NCI-H524 (cell line): ENCODE measurements around the gene LRRC7.

Source experiments
- DNase-seq, 2 experiments: peaks; one replicate each; lab custom pipeline; 2025; lab: John Stamatoyannopoulos, UW

LRRC7 gene

DNA sequence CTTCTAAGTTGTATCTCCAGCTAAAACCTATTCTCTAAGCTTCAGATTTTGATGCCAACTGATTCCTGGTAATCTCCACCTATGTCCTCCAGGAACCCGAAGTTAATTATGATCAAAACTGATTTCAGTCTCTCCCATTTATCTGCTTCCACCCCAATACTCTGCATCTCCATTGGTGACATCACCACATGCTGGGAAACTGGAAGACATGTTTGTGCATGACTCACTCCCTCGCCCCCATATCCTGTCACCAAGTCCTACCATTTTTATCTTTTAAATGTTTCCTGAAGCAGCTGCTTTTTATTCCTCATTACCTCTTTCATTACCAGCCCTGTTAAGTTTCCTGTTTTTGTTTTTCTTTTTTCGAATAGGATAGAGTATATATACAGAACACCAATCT is 409.2 kb downstream of the LRRC7 start:
- DNase-seq, result no peak

DNA sequence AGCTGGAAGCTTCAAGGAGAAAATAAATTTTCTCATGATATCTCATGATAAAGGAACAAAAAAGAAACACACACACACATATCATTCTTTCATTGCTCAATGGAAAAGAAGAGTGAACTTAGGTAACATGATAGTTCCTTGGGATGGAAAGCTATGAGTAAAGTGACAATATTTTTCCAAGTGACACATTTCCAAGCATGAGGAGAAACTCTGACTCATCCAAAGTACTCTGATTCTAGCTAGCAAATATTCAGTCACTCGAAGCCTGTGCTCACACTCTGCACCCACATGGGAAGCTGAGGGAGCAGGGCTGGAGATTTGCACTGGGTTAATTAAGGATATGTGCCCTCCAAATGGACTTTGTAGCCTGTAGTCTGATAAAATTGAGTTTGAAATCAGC is 415.3 kb downstream of the LRRC7 start:
- no peak for DNase-seq

DNA sequence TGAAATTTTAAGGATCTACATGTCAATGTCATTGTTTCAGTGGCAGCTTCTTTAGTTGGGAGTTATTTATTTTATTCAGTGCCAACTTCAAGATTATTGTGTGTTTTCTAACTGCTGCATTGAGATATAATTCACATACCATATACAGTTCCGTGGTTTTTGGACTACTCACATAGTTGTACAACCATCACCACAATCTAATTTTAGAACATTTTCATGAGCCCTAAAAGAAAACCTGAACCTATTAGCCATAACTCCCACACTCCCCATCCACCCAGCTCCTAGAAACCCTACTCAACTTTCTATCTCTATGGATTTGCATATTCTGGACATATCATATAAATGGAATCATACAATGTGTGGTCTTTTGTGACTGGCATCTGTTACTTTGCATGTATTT is 417.7 kb downstream of the LRRC7 start:
- no peak for DNase-seq

DNA sequence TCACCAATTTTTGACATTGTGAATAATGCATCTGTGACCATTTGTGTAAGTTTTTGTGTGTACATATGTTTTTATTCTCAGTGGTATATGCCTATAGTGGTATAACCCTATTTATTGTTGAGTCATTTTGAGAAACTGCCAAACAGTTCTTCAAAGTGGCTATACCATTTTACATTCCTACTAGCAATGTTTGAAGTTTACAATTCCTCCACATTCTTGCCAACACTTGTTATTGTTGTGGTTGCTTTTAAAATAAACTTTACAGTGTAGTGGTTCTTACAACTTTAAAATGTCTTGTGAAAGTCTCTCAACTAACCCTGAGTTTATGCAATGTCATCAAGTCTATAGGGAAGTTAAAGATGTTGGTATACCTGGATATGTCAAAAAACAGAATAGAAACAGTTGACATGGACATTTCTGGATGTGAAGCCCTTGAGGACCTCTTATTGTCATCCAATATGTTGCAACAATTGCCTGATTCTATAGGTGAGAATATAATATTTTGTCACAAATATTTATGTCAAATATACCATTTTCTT is 418.2 kb downstream of the LRRC7 start:
- no peak for DNase-seq

DNA sequence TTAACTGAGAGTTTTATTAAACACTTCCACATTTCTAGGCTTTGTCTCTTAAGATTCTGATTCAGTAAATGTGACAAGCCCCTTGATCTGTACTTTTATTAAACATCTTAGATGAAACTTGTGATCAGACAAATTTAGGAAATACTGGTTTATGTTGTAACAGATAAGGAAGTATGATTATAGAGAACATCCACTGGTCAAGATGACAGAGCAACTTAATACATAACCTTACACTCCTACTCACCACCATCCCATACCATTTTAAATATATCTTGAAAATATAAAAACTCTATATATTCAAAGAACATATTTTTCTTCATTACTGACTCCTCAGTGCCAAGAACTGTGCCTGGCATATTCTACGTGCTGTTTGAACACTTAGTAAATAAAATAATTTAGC is 420.2 kb downstream of the LRRC7 start:
- DNase-seq, result no peak

DNA sequence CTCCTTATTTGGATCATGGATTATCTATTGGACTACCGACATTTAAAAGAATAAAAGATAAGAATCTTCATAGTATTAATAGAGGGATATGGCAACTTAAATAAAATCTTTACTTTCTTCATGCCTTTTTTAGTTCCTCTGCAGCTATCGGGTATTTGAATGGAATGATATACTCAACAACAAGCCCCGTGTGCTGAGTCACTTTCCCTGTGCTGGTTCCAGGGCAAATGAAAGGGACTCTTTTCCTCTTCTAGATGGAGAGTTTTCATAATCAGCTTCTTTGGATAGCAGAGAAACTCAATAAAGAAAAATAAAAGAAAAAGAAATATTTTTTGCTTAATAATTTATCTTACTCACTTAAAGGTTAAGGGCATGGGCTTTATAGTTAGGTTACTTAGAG is 423.9 kb downstream of the LRRC7 start:
- no peak for DNase-seq

DNA sequence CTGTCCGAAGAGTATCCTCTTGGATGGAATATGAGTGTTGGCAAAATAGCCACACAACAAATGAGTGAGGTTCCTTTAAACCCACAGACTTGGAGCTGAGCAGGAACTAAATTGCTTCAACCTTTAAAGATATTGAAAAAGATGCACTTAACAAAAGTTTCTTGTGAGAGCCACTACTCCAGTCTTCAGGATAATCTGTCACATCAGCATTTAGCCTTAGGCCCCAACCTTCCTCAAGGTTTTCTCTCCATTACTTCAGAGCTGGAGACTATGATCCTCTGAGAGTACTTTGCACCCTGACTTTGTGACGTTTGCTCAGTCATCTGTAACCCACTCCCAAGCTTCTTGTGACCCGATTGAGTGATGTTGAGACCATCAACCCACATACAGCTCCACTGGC is 424.9 kb downstream of the LRRC7 start:
- no peak for DNase-seq

DNA sequence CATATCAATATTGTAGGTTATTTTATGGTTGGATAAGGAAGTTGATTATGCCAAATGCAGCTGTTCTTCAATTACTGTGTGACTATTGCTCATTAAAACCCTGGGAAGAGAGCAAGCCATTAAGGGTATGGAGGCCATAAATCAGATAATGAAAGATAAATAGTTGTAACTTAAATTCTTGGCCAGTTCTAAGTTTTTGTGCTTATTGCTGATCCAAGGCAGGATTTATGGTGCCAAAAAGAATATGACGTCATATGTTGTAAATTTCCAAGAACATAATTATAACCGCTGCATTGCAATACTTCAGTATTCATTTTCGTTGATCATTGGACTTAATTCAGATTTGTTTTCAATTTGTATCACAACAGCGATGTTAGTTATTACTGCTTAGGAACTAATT is 426.1 kb downstream of the LRRC7 start:
- DNase-seq, result no peak

DNA sequence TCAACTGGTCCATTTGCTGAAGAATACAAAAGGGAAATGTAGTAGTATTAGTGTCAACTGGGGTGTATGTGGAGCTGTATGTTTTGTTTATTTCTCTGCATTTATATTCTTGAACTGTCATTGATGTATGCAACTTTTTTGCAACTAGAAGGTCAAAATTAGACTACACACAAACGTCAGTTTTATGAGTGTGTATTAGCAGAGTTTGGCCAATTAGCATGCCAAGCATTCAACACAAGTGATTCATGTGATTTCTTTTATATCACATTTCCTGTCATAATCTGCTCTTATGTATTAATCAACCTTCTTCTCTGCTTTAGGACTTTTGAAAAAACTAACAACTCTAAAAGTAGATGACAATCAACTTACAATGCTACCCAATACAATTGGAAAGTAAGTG is 426.5 kb downstream of the LRRC7 start:
- DNase-seq, result no peak

DNA sequence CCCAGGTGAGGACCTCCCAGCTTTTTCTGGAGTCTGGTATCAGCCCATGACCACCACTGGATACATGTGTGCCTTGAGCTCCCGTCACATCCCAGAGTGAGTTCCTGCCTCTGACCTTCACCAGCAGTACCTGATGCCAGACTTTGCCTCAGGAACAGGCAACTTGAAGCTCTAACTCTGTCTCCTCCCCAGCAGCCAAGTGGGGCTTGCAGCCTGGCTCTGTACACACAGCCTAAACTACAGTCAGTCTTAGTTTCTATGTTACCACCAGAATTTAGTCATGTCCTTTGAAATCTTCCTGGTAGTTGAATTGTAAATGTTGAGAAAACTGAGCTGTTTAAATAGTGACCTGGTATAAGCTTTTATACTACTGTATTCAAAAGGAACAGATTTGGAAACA is 431.1 kb downstream of the LRRC7 start:
- no peak for DNase-seq

DNA sequence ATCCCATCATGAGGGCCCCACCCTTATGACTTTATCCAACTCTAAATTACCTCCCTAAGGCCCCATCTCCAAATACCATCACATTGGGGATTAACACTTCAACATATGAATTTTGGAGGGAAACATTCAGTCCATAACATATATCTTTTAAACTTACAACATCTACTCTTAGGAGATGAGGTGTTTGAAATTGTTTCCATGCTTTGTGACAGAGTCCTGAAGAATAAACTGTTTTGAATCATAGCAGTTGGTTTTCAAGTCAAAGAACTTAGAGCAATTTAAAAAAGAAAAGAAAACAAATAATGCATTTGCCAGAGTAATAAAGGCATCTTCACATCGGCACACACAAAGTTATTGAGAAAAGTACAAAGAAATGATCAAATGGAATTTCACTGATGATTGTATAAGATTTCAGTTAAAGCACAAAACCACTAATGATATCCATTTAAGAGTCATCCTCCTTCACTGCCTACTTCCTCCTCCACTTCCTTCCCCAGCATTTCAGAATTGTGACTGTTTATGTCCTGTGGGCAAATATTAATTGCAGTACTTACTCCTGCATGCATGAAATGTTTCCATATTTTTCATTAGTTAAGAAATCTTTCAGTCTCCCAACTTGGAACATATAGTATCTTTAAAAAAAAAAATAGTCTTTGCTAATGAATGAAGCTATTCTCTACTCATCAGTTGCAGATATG is 435.6 kb downstream of the LRRC7 start:
- no peak for DNase-seq

DNA sequence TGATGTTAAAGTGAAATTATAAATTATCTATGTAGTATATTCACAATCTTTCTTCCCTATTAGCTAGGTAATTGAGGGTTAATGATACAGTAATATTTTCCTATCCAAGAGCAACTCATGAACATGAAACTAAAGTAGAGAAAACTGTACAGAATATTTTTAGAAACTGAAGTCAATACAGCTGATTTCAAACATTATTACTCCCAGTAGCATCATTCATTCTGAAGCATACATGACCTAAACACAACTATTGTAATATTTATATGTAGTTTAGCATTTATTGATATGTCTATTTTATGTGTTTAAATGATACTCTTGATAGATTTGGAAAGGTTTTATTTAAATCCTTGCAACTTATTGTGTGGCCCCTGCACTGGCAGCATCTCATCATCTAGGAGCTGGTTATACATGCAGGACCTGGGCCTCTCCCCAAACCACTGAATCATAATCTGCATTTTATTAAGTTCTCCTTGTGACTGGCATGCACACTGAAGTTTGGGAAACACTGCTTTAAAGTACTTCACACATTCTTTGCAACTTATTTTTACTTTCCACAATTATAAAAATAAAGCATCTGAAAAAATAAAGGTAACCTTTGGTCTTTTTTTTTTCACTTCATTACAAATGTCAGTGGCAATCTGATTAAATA is 437.8 kb downstream of the LRRC7 start:
- DNase-seq, result no peak

DNA sequence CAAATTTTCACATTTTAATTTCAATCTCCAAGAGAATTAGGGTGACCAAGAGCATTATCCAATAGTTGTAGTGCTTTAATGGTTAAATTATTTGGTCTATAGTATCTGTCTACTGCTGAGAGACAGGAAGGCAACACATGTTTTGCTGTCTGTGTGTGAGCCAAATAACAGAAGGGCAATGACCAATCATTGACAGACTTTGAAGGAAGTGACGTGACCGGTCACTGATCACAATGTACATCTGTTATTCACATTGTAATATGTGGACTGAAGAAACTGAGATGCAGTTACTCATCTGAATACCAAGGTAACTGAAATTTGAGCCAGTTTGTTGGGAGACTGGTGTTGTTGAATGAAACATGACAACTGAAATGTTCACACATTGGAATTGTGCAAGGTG is 440.9 kb downstream of the LRRC7 start:
- DNase-seq, result no peak

DNA sequence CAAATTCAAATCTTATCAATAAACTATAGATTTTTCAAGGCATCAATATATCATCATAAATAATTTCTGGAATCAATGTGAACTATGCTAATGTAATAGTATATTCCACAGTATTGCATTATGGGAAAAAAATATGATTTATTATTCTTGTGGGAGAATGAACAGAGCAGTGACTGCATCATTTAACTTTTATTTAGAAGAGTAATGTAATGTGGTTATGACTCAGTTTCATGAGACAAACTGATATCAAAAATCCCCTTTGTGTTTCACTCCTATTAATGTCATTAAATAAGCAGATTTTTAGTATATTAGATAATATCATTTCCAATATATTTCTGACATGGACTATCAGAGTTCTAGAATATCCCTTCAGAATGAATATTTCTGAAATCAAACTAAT is 450.0 kb downstream of the LRRC7 start:
- no peak for DNase-seq

DNA sequence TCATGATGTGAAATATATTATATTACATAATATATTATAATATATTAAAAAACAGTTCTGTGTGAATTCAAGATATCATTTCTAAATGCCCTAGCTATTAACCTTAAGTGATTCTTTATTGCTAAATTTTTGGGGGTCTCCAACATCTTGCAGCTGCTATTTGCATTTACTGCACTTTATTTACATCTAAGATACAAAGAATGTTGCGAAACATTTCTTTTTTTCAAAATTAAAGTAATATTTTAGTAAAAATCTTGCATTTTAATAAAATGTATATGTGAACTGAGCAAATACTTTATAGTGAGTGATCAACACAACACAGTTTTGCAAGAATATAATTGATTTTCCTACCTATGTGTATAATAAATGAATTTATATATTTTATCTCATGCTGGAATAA is 456.6 kb downstream of the LRRC7 start:
- DNase-seq, result no peak

DNA sequence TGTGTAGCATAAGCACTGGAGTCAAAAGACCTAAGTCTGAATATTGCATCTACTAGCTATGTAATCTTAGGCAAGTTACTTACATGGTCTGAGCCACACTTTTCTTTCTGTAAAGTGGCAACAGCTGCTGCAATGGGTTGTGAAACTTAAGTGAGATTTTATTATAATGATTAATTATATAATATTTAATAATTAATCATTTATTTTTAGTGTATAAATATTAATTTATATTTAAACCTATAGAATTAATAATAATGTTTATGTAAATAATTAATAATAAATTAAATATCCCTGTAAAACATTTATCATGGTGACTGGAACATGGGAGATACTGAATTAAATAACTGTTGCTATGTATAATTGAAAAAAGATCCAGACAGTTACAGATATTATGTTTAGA is 457.3 kb downstream of the LRRC7 start:
- DNase-seq, result no peak

DNA sequence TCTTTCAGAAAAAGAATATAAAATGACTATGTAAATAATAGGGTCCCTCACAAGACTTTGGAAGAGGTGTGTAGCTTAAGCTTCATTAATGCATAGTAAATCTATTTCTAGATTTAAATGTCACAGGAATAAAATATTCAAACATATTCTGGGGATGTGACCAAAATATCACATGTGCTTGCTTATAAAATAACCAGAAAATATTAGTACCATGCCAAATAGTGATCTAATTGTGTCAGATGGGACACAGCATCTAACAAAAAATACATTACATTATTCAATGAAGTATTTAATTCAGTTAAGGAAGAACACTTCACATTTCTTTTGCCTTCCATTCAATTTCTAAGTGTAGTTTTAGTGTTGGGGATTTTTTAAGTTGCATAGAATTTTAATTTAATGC is 458.1 kb downstream of the LRRC7 start:
- DNase-seq, result no peak

DNA sequence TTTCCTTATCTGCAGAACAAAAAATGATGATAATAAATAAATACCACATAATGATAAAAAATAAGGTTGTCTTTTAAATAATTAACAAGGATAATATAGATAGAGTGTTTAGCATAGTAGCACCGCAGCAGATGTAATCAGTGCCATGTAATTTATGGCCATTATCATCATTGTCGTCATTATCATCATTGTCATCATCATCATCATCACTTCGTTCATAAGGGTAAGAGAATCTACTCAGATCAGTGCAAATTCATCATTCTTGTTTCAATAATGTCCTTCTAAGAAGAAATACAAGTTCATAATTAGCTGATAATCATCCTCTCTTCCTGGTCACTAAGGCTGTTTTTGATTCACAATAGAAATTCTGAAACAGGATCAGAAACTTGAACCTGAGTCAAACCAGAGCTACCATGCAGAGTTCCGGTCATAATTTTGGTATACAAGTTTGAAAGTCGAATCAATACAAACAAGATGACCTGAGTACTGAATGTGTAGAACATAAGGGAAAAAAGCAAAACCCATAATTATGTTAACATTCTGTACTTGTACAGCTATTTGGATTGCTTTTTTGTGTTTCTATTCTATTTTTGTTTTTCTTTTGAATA is 465.6 kb downstream of the LRRC7 start:
- no peak for DNase-seq

DNA sequence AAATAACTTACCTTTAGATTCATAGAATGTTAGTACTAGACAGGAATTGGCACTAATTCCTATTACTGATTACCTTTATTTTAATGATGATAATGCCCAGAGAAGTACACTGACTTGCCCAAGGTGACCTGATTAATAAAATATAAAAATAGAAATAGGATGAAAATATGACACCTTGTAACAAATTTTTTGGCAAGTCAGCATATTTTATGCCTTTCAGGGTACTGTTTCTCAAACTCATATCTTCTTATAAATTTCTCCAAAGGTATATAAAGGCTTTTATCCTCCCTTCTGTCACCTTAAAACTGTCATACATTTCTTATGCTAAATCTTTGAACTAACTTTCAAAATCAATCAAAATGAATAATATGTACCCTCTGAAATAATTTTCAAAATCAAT is 466.2 kb downstream of the LRRC7 start:
- DNase-seq, result no peak

DNA sequence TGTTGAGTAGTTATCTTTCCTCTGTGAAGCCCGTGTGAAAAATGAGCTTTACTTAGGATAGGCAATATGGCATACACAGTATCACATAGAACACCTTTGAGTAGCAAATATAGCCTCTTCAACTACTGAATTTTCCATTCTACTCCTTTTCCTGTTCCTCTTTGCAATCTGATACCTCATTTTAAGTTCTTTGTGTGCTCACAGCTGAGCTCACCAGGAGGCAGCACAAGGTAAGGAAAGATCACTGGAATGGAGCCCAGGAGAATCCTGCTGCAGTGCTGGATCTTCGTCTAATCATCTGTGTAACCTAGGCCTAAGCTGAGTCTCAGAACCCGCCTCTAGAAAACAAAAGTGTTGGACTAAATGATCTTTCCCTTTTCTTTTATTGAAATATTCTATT is 466.7 kb downstream of the LRRC7 start:
- DNase-seq, result peak; percentile 49 to 71

DNA sequence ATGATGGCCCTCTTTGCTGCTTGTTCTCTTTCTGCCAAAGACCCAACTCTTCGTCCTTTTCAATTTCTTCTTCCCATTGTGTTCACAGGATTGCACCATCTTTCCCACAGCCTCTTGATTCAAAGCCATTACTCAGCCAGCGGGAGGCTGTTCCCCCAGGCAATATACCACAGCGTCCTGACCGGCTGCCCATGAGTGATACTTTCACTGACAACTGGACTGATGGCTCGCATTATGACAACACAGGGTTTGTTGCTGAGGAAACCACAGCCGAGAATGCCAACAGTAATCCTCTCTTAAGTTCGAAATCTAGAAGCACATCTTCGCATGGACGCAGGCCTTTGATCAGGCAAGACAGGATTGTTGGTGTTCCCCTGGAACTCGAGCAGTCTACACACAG is 470.3 kb downstream of the LRRC7 start:
- DNase-seq, result no peak

DNA sequence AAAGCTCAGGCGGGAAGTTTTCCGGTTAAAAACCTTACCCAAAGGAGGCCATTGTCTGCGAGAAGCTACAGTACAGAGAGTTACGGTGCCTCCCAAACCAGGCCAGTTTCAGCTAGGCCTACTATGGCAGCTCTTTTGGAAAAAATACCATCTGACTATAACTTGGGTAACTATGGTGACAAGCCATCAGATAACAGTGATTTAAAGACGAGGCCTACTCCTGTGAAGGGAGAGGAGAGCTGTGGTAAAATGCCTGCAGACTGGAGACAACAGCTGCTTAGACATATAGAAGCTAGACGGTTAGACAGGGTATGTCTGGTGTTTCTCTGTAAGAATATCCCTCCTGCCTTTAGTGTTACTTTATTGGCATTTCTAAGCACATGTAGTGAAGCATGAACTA is 471.8 kb downstream of the LRRC7 start:
- no peak for DNase-seq

DNA sequence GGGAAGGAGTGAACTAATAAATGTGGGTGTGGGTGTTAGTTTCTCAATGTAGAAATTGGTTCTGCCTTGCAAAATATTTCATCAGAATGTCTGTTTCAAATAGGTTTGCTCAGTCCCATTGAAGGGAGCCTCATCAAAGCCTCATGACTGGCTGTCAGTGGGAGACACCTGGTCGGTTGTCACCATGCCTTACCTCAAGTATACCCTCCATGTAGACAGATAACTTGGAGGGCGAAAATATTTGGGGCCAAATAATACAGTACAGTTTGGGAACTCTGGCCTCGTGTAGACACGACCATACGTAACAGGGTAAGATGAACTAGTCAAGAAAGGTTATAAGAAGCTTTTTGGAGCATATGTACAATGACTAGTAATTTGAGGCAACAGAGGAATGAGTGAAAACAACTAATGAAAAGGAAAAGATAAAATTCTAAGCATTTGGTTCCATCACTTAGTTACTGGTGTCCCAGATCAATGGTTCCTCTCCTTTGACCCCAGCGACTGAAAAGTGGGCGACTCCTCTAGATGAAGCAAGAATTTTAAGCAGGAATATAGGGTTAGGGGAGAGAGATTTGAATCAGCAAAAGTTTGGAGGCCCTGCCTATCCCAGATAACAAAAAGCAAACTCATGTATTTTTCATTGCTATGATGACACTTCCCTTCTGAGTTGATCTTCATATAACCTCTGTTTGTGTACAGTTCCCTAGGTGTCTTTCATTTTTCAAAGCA is 473.8 kb downstream of the LRRC7 start:
- DNase-seq, result no peak
